NB4 (cell line): ENCODE results near the gene HEXD.

Experiments used
- MYC ChIP-seq: IDR thresholded peaks from 2 replicates; pipeline ENCODE4 v1.6.1; 2011; ENCODE audit warnings: low read depth, low read length
- POLR2A ChIP-seq: IDR thresholded peaks from 2 replicates; pipeline ENCODE4 v1.6.1; 2011; ENCODE audit warnings: mild to moderate bottlenecking; ENCODE audit not compliant: insufficient read length; ENCODE audit errors: extremely low read depth
- TF ChIP-seq, protein P1 (sequence below): IDR thresholded peaks from one replicate; pipeline ENCODE4 v1.5.1; 2012; ENCODE audit warnings: low read depth, low read length

DNA sequence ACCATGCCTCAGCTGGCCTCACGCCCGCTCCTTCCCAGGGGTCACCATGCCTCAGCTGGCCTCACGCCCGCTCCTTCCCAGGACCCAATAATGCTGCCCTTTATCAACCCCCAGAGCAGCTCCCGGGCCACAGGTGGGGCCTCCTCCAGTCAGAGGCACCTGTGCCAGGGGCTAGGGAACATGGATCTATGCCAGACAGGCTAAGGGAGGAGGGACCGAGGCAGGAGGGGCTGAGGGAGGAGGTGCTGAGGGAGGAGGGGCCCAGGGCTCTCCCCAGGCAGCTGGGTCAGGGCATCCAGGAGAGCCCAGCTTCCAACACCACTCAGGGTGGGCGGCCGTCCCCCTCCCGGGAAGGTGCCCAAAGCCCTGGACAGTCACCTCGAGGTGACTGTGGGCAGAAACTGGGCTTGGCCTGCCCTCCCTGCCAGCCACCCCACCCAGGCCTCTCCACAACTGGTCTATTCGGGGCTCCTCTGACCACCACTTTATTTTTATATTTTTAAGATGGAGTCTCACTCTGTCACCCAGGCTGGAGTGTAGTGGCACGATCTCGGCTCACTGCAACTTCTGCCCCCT, 27.2 kb upstream of the HEXD start:
- TF ChIP-seq, protein P1, sequence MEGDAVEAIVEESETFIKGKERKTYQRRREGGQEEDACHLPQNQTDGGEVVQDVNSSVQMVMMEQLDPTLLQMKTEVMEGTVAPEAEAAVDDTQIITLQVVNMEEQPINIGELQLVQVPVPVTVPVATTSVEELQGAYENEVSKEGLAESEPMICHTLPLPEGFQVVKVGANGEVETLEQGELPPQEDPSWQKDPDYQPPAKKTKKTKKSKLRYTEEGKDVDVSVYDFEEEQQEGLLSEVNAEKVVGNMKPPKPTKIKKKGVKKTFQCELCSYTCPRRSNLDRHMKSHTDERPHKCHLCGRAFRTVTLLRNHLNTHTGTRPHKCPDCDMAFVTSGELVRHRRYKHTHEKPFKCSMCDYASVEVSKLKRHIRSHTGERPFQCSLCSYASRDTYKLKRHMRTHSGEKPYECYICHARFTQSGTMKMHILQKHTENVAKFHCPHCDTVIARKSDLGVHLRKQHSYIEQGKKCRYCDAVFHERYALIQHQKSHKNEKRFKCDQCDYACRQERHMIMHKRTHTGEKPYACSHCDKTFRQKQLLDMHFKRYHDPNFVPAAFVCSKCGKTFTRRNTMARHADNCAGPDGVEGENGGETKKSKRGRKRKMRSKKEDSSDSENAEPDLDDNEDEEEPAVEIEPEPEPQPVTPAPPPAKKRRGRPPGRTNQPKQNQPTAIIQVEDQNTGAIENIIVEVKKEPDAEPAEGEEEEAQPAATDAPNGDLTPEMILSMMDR = no peak
- TF ChIP-seq POLR2A (no peak), MYC (no peak)
